Stimulated activated CD4-positive, alpha-beta T cell treated with anti-CD3 and anti-CD28 coated beads, TNF-alpha, amount 100 ng/mL, for 1 hour (primary cell): ENCODE data around the gene ARHGAP40.

Experiments
- DNase-seq, 3 donors: peaks; one replicate each; pipeline ENCODE4 v3.0.0-alpha.2; 2020; ENCODE audit warnings: low read depth in 3 of 3, low spot score in 1 of 3

ARHGAP40 gene

DNA sequence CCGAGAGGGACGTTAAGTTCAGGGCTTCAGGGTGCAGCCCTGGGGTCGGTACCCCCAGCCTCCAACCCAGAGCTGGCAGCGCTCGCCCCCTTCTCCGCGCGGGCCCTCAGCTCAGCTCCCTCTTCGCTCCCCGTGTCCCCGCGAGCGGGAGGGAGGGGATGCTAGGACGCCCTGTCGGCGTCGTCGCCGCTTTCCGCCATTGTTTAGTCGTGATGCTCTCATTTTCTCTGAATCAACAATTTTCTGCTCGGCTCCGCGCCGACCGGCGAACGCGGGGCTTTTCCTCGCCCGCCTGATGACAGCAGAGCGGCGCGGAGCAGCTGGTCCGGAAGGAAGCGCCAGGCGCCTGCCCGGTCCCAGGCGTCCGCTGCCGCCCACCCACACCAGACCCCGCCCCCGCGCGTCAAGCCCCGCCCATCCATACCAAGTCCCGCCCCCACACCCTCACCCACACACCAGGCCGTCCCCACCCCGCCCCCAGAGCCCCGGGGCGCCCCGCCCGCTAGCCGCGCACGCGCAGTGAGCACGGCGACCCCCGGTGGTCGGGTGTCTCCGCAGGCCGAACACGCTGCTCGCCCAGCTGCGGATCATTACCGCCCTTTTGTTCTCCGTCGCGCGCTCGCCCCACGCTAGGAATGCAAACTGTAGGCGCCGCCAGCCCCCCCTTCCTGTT lies 72.6 kb downstream of the ARHGAP40 start:
- DNase-seq, result peak; percentile 5 to 56 (median 23)

GRCh38 chr20:38674765-38675133 lies 73.1 kb downstream of the ARHGAP40 start:
- DNase-seq, result no peak

GRCh38 chr20:38676576-38676975 lies 75.0 kb downstream of the ARHGAP40 start:
- DNase-seq, result no peak

DNA sequence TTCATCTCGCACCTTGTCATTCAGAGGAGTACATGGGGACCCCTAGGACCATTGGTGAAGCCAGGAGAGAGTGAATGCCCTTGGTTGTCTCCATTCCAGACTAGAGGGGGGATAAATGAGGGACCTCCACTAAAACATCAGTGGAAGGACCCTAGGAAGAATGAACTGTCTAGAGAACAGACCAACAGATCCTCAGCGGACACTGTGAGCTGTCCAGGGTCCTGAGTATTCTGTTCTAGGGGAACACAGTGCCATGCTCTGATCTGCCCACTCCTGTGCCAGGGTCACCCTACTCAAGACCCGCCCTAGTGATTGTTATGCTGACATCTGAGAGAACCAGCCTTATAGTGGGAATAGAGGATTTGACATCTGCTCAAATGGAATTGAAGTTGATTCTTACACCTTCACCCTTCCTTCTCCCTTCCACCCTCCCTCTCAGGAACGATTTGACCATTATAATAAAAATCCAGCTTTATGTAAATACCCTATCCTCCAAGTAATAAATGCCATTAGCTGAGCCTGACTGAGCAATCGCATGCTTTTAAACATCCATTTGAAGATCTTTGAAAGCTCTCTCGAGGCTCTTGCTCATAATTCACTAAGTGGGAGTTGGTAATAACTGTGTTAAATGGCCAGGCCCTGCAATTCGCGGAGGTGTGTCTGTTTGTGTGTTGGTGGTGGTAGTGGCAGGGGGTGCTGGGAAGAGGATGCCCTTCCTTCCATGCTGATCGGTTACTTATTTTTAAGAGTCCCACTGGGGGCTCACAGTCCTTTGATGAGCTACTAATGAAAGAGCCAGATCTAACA lies 79.1 kb downstream of the ARHGAP40 start:
- no peak for DNase-seq

DNA sequence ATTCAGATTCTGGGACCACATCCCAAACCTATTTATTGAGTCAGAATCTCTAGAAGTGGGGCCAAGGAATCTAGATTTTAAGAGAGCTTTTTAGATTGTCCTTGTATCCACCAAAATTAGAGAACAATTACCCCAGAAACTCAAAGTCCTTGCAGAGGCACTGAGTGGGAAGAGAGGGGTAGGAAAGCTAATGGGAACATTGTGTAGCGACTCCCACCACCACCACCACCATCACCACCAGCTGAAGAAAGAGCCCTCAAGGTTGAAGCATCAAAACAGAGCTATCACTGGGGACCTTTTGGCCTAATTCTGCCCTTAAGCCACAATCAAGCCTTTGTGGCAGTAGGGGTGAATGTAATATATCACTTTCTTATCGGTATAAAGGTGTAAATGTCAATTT lies 83.7 kb downstream of the ARHGAP40 start:
- DNase-seq, result no peak

DNA sequence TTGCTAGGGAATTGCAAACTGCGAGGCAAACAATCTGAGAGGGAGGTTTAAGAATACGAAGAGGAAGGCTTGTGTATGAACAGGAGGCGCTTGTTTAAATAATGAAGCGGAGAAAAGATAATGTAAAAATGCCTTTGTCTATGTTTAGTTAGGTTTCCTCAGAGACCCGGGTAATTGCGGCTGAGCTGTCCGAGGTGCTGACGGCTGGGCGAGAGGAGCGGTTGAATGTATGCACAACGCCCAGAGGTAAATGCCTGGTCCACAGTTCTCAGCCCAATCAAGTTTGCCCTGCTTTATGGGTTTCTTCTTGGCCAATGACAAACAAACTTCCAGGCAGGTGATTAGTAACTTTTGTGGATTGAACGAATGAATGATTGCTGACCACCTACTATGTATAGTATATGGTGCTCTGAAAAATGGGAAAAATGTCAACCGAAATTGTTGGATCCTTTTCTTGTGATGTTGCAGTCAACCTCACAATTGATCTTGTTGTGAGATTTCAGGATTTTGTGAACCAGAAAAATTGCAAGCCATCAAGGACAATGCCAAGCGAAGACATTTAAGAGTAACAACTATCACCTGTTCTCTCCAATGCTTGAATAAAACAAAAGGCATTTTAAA lies 84.4 kb downstream of the ARHGAP40 start:
- peak in 1 of 3 donors; percentile 28 for DNase-seq

DNA sequence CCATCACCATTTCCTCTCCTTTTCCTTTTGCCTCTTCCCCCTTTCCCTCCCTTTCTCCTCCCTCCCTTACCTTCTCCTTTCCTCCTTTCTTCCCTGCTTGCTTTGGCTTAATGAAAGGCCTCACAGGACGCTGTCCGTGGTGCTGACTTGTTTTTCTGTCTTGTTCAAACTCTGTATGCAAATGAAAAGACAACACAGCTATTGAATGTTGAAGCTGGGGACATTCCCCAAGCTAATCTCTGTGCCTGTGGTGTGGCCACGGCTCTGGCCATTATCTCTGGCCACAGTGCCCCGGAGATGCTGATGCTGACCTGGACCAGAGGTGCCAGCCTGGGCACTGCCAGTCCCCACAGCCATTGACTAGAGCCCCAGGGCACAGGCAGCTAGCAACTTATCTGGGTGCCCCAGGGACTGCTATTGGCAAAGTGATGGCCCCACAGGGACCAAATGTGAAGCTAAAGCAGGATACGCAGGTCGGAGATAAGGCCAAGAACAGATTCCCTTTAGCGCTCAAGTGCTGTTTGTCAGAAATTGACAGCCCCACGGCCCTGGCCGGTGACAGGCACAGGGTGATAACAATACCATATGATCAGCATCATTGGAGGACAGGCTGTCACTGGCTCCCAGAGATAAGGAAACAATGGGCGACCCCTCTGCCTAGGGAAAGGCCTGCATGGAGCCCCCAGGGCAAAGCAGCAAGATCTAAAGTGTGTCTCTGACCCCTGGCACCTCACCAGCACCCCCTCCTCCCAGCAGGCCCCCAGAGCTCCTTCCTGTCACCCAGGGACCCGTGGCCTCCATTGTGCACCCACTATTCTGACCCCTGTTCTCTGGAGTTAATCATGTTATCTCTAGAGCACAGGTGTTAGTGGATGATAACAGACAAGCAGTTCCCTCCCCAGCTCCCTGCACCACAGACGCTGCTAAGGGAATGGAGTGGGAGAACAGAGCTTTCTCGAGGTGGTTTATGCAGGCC lies 91.1 kb downstream of the ARHGAP40 start:
- peak in 2 of 3 donors; percentile 11 to 31 for DNase-seq

DNA sequence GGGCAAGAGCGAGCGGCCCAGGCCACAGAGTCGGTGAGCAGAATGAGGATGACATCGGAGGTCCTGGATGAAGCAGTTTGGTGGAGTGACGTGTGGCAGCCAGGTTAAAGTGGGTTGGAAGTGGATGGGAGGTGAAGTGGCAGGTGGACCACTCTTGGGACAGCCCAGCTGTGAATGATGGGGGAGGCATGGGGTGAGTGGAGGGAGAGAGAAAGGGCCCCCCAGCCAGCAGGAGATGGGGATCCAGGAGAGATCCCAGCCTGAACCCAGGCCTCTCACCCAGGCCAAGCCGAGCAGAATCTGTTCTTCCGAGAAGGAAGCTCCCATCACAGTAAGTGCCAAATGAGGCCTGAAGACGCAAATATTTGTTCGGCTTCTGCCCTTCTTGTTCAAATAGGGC lies 95.7 kb downstream of the ARHGAP40 start:
- DNase-seq, result no peak

DNA sequence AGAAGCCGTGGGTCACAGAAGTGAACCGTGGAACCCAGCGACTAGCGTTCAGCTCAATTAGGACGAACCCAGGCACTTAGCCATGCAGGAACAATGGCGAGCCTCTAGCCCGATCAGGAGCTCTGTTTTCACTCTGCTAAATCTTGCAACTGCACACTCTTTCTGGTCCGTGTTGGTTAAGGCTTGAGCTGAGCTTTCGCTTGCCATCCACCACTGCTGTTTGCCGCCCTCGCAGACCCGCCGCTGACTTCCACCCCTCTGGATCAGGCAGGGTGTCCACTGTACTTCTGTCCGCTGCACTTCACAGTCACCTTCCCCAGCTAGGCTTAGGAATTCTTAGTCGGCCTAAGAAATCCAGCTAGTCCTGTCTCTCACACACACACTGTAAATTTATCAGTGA lies 96.9 kb downstream of the ARHGAP40 start:
- DNase-seq, result no peak

DNA sequence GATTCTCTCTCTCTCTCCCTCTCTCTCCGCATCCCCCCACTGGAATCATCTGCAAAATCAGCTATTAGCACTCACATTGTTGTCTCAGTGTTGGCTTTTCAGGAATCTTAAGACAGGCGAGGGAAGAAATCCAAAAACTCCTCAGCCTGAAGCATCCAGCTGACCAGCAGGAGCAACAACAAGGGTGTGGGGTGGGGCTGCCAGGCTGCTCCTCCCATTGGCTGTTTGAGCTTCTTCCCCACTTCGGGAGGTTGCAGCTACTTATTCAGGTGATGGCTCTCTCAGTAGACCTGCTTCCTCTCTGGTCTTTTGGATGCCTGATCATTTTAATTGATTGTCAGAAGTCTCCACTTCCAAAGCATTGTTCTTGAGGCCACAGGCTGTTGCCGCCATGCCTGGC lies 98.5 kb downstream of the ARHGAP40 start:
- DNase-seq, result no peak
